Ovary (tissue), 9 donors: Measurements from ENCODE around the gene BOLA3. TPM values are rescaled to one million over a fixed set of nuclear protein-coding genes. Genes with fewer than 3 reads are reported as not detected.

Experiments used
- DNase-seq, 5 donors: peaks; one replicate each; pipeline ENCODE4 v3.0.0-alpha.2; 2019 to 2020
- H3K27ac ChIP-seq, 2 donors: fragments of 200-600 bp; one replicate each; pipeline versions ENCODE4 v1.5.1 to v1.8.0; 2019 to 2022
- H3K27me3 ChIP-seq: fragments of 200-600 bp; one replicate; pipeline ENCODE4 v1.8.0; 2022
- H3K36me3 ChIP-seq: fragments of 200-600 bp; sonication (generic); one replicate; pipeline ENCODE4 v1.5.1; 2019
- H3K4me1 ChIP-seq: one replicate; pipeline ENCODE4 v1.8.1; 2013; ENCODE audit warnings: mild to moderate bottlenecking, moderate library complexity; ENCODE audit not compliant: insufficient read depth
- H3K4me3 ChIP-seq: fragments of 200-600 bp; sonication (generic); one replicate; pipeline ENCODE4 v1.5.1; 2017
- H3K9me3 ChIP-seq, 2 donors: fragments of 200-600 bp in 1 of 2; sonication (generic) in 1 of 2; one replicate each; pipeline versions ENCODE4 v1.5.1 to v1.8.1; 2013 to 2019; ENCODE audit warnings: mild to moderate bottlenecking in 1 of 2, moderate library complexity in 1 of 2
- CTCF ChIP-seq, 3 donors: fragments of 450-650 bp in 2 of 3; fragments of 200-600 bp in 1 of 3; IDR thresholded peaks; one replicate each; pipeline versions ENCODE4 v1.5.1 to v1.8.0; 2016 to 2022; ENCODE audit warnings: antibody characterized with exemption in 3 of 3, mild to moderate bottlenecking in 1 of 3
- EP300 ChIP-seq: sonication (generic); formaldehyde crosslinking; IDR thresholded peaks from one replicate; pipeline ENCODE4 v1.6.1; 2017; ENCODE audit warnings: antibody characterized with exemption
- POLR2A ChIP-seq: fragments of 450-650 bp; IDR thresholded peaks from one replicate; pipeline ENCODE4 v1.6.1; 2017; ENCODE audit warnings: antibody characterized with exemption, mild to moderate bottlenecking, moderate library complexity
- WGBS, 3 donors: extraction: QIAGEN DNeasy Blood & Tissue Kit in 1 of 3; methylation state at CpG; one replicate each; pipeline versions ENCODE4 v1.1.5 to v1.1.7; 2013 to 2017; 5-methylcytosine and 5-hydroxymethylcytosine counted together
- intact Hi-C, 4 donors: fragments of 100-400 bp; cut with DNase I; formaldehyde crosslinking; loops; one replicate each; pipeline versions ENCODE4 v1.11.0 to v1.15.1; 2022 to 2023
- polyA plus RNA-seq, 2 donors: library from polyadenylated mRNA; stranded (reverse); fragments of 200-250 nt in 1 of 2; fragments of 350-450 nt in 1 of 2; fragmentation: Illumina TruSeq in 1 of 2; extraction: RNeasy Lipid Tissue Mini Kit (QIAGEN cat#74804) in 1 of 2; gene quantifications; one replicate each; pipeline ENCODE4 v1.2.3, GENCODE V29; 2013 to 2014
- total RNA-seq, 7 donors: library from RNA; depleted of rRNA in 2 of 7; stranded (reverse); fragments of >200 nt in 2 of 7; fragmentation: NEBNext Ultra II Directional in 3 of 7; extraction: Animal tissue kit (Norgen Biotek cat#: 25700) in 3 of 7; gene quantifications; one replicate each; pipeline versions ENCODE4 v1.1.0 to v1.2.4, GENCODE V29; 2016 to 2023
- donor health status: DM: no; HTN: no; CAD: no; lungs with moderate emphysema.
- donor health status: DM: no; HTN: no; CAD: no.
- donor health status: Bipolar disorder and iron deficiency.
- donor health status: DM: yes; HTN: yes; CAD: no.
- donor health status: DM: no; HTN: no; CAD: no.
- donor health status: DM: yes; HTN: yes; CAD: no.

BOLA3 gene
- total and polyA plus RNA-seq, 9 donors = 8.2 to 34.4 (median 15.3) TPM

- DNase-seq = no peak
- Histone ChIP-seq H3K27me3 (no peaks in the 10 kb centered on the region), H3K9me3 (no peaks in the 10 kb centered on the region), H3K36me3 (no peaks in the 10 kb centered on the region), H3K4me1 (no peaks in the 10 kb centered on the region), H3K4me3 (no peak overlapping the region), H3K27ac (no peak overlapping the region)
- intact Hi-C loops = no loop called here
- TF ChIP-seq CTCF (IDR thresholded peaks at IDR 0.05) (no peak), EP300 (no peak), POLR2A (no peak)
- 90 to 94% (median 92%) methylated on average over 39 of the region's 39 CpGs for WGBS, 3 donors
These were observed 46.0 kb downstream of the BOLA3 start for GRCh38 chr2:74101574-74102300.

GRCh38 chr2:74100254-74101216 lies 47.2 kb downstream of the BOLA3 start:
- Histone ChIP-seq H3K36me3 (no peaks in the 10 kb centered on the region), H3K4me1 (no peaks in the 10 kb centered on the region), H3K27me3 (no peaks in the 10 kb centered on the region), H3K4me3 (no peak overlapping the region), H3K27ac (no peak overlapping the region), H3K9me3 (no peaks in the 10 kb centered on the region)
- TF ChIP-seq POLR2A (no peak), CTCF (IDR thresholded peaks at IDR 0.05) (no peak)
- no peak for DNase-seq
- intact Hi-C loops = no loop called here
- WGBS, 3 donors = 90 to 93% (median 91%) methylated on average over 25 of the region's 25 CpGs

- DNase-seq = no peak
- Histone ChIP-seq H3K4me3 (no peak overlapping the region), H3K27me3 (no peaks in the 10 kb centered on the region), H3K27ac (no peak overlapping the region), H3K36me3 (no peaks in the 10 kb centered on the region), H3K9me3 (no peaks in the 10 kb centered on the region), H3K4me1 (no peaks in the 10 kb centered on the region)
- 81 to 88% (median 84%) methylated on average over 6 to 7 of the region's 7 CpGs for WGBS, 3 donors
- intact Hi-C loops = no loop called here
- TF ChIP-seq POLR2A = no peak
- no peak for TF ChIP-seq CTCF (IDR thresholded peaks at IDR 0.05)
- TF ChIP-seq EP300 = no peak
These were observed 47.9 kb downstream of the BOLA3 start for GRCh38 chr2:74099835-74100234.

- no peaks in the 10 kb centered on the region for H3K36me3 ChIP-seq
- H3K4me1 ChIP-seq = no peaks in the 10 kb centered on the region
- TF ChIP-seq POLR2A (no peak), EP300 (no peak), CTCF (IDR thresholded peaks at IDR 0.05) (no peak)
- no peak overlapping the region for H3K4me3 ChIP-seq
- H3K9me3 ChIP-seq = no peaks in the 10 kb centered on the region
- intact Hi-C loops = no loop called here
- DNase-seq = no peak
- WGBS, 3 donors = 91 to 94% (median 91%) methylated on average over 20 of the region's 20 CpGs
- H3K27me3 ChIP-seq = no peaks in the 10 kb centered on the region
- H3K27ac ChIP-seq = no peak overlapping the region
These were observed 48.4 kb downstream of the BOLA3 start for GRCh38 chr2:74099271-74099670.
